GOT3 (cell line): ENCODE data around the gene JUN.

ENCODE experiments used
- DNase-seq: peaks from one replicate; lab custom pipeline; 2025; ENCODE audit warnings: mixed read lengths; lab: John Stamatoyannopoulos, UW

The JUN gene

GRCh38 chr1:58762806-58763205, 21.0 kb downstream of the JUN start:
- DNase-seq = no peak

- peak; percentile 57 for DNase-seq
Measured at GRCh38 chr1:58755468-58755872, 28.4 kb downstream of the JUN start.

GRCh38 chr1:58754683-58755467, 29.0 kb downstream of the JUN start:
- DNase-seq = no peak

- no peak for DNase-seq
Measured at GRCh38 chr1:58754073-58754613, 29.7 kb downstream of the JUN start.

- no peak for DNase-seq
Measured at GRCh38 chr1:58753431-58753866, 30.4 kb downstream of the JUN start.

- no peak for DNase-seq
Measured at GRCh38 chr1:58749646-58750045, 34.2 kb downstream of the JUN start.

GRCh38 chr1:58748666-58749065, 35.2 kb downstream of the JUN start:
- DNase-seq = no peak

- DNase-seq = no peak
Measured at GRCh38 chr1:58746757-58747156, 37.1 kb downstream of the JUN start.

GRCh38 chr1:58746182-58746581, 37.7 kb downstream of the JUN start:
- DNase-seq = no peak

GRCh38 chr1:58745666-58746065, 38.2 kb downstream of the JUN start:
- no peak for DNase-seq

- no peak for DNase-seq
Measured at GRCh38 chr1:58745117-58745516, 38.7 kb downstream of the JUN start.

GRCh38 chr1:58741678-58742553, 41.9 kb downstream of the JUN start:
- no peak for DNase-seq

- no peak for DNase-seq
Measured at GRCh38 chr1:58739856-58740466, 43.9 kb downstream of the JUN start.

- no peak for DNase-seq
Measured at GRCh38 chr1:58738876-58739275, 45.0 kb downstream of the JUN start.

- no peak for DNase-seq
Measured at GRCh38 chr1:58735586-58735985, 48.3 kb downstream of the JUN start.

- no peak for DNase-seq
Measured at GRCh38 chr1:58734630-58735029, 49.2 kb downstream of the JUN start.

- DNase-seq = no peak
Measured at GRCh38 chr1:58732087-58732775, 51.6 kb downstream of the JUN start.
